GM13977 (cell line): ENCODE data around the gene PRDX2.
A peak's percentile ranks its signal among the peaks of the same experiment; 100 is the strongest.

Experiments
- DNase-seq: peaks from one replicate; pipeline ENCODE4 v3.0.0; 2012; ENCODE audit warnings: low spot score
- in situ Hi-C: fragments of 300-500 bp; cut with MboI; formaldehyde crosslinking; loops from one replicate; pipeline ENCODE4 v1.12.0; 2022; ENCODE audit warnings: low sequenced_read_pairs, low pct_unique_long_range_greater_than_20kb, mixed read lengths, inconsistent platforms; ENCODE audit not compliant: unreplicated experiment
- TF ChIP-seq, protein P1 (sequence below): IDR thresholded peaks from 2 replicates; pipeline ENCODE4 v1.5.1; 2012; ENCODE audit warnings: mild to moderate bottlenecking, control low read depth; ENCODE audit not compliant: insufficient read depth; ENCODE audit errors: extremely low read depth, missing control alignments

Gene PRDX2

DNA sequence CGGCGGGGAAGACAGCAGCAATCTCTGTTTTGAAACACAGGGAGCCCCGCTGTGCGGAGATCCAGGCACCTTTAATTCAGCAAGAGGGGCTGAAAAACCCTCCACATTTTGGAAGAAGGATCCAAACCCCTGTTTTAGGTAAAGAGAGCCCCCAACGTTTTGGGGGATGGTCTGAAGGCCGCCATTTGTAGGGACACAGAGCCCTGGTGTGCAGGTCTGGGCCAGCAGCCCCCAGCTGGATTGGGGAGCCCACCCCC, 22.8 kb downstream of the PRDX2 start:
- TF ChIP-seq, protein P1, sequence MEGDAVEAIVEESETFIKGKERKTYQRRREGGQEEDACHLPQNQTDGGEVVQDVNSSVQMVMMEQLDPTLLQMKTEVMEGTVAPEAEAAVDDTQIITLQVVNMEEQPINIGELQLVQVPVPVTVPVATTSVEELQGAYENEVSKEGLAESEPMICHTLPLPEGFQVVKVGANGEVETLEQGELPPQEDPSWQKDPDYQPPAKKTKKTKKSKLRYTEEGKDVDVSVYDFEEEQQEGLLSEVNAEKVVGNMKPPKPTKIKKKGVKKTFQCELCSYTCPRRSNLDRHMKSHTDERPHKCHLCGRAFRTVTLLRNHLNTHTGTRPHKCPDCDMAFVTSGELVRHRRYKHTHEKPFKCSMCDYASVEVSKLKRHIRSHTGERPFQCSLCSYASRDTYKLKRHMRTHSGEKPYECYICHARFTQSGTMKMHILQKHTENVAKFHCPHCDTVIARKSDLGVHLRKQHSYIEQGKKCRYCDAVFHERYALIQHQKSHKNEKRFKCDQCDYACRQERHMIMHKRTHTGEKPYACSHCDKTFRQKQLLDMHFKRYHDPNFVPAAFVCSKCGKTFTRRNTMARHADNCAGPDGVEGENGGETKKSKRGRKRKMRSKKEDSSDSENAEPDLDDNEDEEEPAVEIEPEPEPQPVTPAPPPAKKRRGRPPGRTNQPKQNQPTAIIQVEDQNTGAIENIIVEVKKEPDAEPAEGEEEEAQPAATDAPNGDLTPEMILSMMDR: no peak
- no peak for DNase-seq
- in situ Hi-C loops: no loop called here

DNA sequence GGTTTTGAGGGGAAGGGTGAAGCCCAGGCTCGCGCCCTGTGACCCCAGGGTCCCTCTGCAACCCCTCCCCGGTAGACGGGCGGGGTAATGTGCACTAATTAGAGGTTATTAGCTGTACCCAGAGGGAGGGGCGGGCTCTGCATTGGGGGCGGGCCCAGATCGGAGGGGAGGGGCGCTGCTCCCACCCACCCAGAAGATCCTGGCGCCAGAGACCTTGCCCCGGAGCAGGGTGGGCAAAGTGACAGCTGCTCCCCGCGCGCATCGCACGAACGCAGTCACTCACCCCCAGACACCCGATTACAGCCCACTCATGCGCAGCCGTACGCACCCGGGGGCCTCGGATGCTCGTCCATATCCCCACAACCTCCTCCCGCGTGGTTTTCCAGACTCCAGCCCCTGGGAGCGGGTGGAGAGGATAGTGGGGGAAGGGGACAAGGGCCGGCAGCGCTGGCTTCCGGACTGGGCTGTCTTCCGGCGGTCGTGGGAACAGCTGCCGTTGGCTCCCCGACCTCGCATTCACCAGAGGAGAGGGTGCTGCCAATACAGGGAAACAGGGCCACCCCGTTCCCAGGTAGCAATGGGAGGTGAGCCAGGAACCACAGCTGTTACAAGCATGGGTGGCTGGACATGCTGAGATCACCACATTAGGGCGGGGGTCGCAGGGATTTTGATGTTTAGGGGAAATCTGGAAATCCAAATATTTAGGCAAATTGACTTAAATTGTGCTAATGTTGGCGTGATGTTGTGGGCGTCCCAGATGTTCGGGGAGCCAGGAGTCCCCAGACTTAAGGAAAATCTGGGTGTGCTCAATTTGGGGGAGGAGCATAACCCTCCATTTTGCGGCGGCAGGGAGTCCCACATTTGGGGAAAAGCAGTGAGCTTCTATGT, 23.3 kb downstream of the PRDX2 start:
- DNase-seq: peak; percentile 70
- in situ Hi-C loops: no loop called here
- TF ChIP-seq, protein P1: no peak

DNA sequence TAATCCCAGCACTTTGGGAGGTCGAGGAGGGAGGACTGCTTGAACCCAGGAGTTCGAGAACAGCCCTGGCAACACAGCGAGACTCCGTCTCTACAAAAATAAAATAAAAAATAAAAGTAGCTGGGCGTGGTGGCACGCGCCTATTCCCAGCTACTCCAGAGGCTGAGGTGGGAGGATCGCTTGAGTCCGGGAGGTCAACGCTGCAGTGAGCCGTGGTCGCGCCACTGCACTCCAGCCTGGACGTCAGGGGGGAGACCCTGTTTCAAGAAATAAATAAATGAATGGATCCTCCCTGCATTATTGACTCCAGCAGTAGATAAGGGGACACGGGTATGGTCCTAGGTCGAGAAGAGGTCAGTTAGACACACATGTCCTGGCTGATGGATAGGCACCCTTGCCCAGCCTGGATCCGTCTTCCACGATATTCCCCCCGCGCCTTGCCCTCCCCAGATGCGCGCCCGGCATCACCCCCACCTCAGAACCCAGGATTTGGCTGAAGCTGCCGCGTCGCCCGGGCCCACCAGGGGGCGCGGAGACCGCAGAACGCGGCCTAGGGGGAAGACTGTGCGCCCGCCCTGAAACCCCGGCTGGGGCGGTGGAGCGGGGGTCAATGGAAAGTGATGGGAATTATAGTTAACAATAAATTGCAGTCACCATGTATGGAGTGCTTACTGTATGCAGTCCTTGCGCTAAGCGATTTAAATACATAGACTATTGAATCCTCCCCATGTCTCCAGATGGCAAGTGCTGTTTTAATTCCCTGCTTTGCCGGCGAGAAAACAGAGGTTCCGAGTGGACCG, 24.2 kb downstream of the PRDX2 start:
- TF ChIP-seq, protein P1: peak; percentile 96
- in situ Hi-C loops: no loop called here
- peak; percentile 82 for DNase-seq

DNA sequence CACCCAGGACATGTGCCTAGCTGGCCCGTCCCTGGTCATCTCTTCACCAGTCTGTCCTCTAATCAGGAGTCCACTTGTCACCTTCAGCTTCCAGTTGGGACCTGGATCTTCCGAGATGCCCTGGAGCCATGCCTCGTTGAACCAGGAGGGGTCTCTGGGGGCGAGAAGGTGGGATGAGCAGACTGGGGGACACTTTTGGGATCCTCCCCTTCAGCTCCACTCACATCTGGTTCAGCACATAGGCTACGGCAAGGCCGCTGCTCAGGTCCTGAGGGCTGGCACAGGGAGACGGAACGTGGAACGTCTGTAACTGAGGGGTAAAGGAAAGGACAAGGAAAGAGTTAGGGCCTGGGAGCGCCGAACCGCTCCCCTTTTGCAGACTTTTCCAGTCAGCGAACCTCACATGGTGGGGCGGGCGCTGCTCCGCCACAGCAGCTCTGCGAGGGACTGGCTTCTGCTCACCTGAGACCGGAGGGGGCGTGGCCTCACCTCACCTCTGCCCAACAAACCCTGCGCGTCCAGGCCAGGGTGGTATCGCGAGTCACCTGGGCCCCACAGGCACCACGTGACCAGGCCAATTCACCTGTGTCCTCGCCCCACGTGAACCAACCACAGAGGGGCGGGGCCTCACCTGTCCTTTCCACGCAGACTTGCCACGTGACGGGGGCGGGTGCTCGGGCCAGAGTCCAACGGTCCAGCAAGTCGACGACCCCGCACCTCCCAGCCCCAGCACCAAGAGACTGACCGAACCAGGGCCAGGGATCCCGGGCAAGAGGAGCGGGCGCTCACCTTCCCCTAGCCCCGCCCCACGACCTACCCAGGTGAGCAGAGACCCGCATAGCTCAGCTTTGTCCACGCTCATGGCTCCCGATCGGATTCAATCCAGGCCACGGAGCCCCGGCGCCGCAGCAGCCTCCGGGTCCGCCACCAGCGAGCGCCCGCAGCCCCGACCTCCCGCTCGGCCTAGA, 26.7 kb downstream of the PRDX2 start, which contains the start of gene HOOK2:
TSS of gene HOOK2 (minus strand) at position 965 of the 968 bp plus-strand sequence. CDS start at position 862, 103 bp downstream.
- no peak for DNase-seq
- TF ChIP-seq, protein P1: no peak
- in situ Hi-C loops: no loop called here

DNA sequence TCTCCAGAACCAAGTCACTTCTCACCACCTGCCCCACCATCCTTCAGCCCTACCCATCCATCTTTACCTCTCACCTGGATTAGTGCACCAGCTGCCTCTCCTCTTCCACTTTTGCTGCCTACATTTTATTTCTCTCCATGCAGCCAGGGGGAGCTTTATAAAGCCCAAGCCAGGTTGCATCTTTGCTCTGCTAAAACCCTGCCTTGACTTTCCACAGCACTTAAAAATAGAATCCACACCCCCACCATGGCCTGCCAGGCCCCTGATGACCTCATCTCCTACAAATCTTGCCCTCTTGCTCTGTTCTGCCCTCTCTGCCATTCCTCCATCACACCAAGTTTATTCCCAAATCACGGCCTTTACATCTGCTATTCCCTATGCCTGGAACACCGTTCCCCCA, 28.0 kb downstream of the PRDX2 start:
- in situ Hi-C loops: no loop called here
- DNase-seq: no peak
- TF ChIP-seq, protein P1: peak; percentile 29

DNA sequence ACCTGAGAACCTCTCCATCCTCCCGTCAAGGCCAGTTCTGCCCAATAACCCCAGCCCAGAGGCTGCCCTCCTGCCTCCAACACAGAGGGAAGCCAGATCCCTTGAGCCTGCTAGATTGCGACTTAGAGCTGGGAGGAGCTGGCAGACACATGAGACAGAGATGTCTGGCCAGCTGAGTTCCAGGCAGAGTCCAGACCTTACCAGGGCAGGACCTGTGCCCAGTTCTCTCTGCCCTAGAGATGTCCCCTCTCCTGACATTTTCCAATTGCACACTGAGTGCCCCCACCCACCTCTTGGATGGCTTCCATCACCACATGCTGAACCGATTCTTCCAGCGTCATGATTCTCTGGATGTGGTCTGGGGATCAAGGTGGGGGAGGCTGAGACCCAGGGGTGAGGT, 29.3 kb downstream of the PRDX2 start:
- in situ Hi-C loops: no loop called here
- TF ChIP-seq, protein P1: no peak
- DNase-seq: no peak
